Measurements from ENCODE around the gene DNAH17. TPM values are rescaled to one million over a fixed set of nuclear protein-coding genes. Genes with fewer than 3 reads are reported as not detected.

Gene DNAH17
- polyA plus RNA-seq, 3 donors, result 1.9 to 4.5 (median 2.4) TPM

- no peak for DNase-seq (ENCODE audit: extremely low read depth in 1 of 11, low read depth in 9 of 11, low spot score in 4 of 11)
Observed at GRCh38 chr17:78414178-78415162, 162.7 kb downstream of the DNAH17 start.

GRCh38 chr17:78412403-78412802 lies 164.8 kb downstream of the DNAH17 start:
- DNase-seq (ENCODE audit: extremely low read depth in 1 of 11, low read depth in 9 of 11, low spot score in 4 of 11), result no peak

- DNase-seq (ENCODE audit: extremely low read depth in 1 of 11, low read depth in 9 of 11, low spot score in 4 of 11), result no peak
Observed at GRCh38 chr17:78411241-78411857, 165.8 kb downstream of the DNAH17 start.

- no peak for DNase-seq (ENCODE audit: extremely low read depth in 1 of 11, low read depth in 9 of 11, low spot score in 4 of 11)
Observed at GRCh38 chr17:78409191-78409928, 167.8 kb downstream of the DNAH17 start.

- no peak for DNase-seq (ENCODE audit: extremely low read depth in 1 of 11, low read depth in 9 of 11, low spot score in 4 of 11)
Observed at GRCh38 chr17:78408476-78409050, 168.6 kb downstream of the DNAH17 start.

GRCh38 chr17:78407387-78408000 lies 169.7 kb downstream of the DNAH17 start:
- no peak for DNase-seq (ENCODE audit: extremely low read depth in 1 of 11, low read depth in 9 of 11, low spot score in 4 of 11)

GRCh38 chr17:78406920-78407319 lies 170.3 kb downstream of the DNAH17 start:
- no peak for DNase-seq (ENCODE audit: extremely low read depth in 1 of 11, low read depth in 9 of 11, low spot score in 4 of 11)

GRCh38 chr17:78406396-78406795 lies 170.8 kb downstream of the DNAH17 start:
- DNase-seq (ENCODE audit: extremely low read depth in 1 of 11, low read depth in 9 of 11, low spot score in 4 of 11), result no peak

- DNase-seq (ENCODE audit: extremely low read depth in 1 of 11, low read depth in 9 of 11, low spot score in 4 of 11), result no peak
Observed at GRCh38 chr17:78403822-78404221, 173.4 kb downstream of the DNAH17 start.

- DNase-seq (ENCODE audit: extremely low read depth in 1 of 11, low read depth in 9 of 11, low spot score in 4 of 11), result no peak
Observed at GRCh38 chr17:78401891-78402290, 175.3 kb downstream of the DNAH17 start.

GRCh38 chr17:78401246-78401645 lies 175.9 kb downstream of the DNAH17 start:
- DNase-seq (ENCODE audit: extremely low read depth in 1 of 11, low read depth in 9 of 11, low spot score in 4 of 11), result no peak

GRCh38 chr17:78400581-78401240 lies 176.5 kb downstream of the DNAH17 start:
- no peak for DNase-seq (ENCODE audit: extremely low read depth in 1 of 11, low read depth in 9 of 11, low spot score in 4 of 11)

GRCh38 chr17:78399693-78400144 lies 177.5 kb downstream of the DNAH17 start:
- no peak for DNase-seq (ENCODE audit: extremely low read depth in 1 of 11, low read depth in 9 of 11, low spot score in 4 of 11)

- DNase-seq (ENCODE audit: extremely low read depth in 1 of 11, low read depth in 9 of 11, low spot score in 4 of 11), result no peak
Observed at GRCh38 chr17:78399028-78399692, 178.0 kb downstream of the DNAH17 start.

GRCh38 chr17:78398390-78398789 lies 178.8 kb downstream of the DNAH17 start:
- DNase-seq (ENCODE audit: extremely low read depth in 1 of 11, low read depth in 9 of 11, low spot score in 4 of 11), result no peak

GRCh38 chr17:78397681-78398101 lies 179.5 kb downstream of the DNAH17 start:
- DNase-seq (ENCODE audit: extremely low read depth in 1 of 11, low read depth in 9 of 11, low spot score in 4 of 11), result no peak

GRCh38 chr17:78396441-78397337 lies 180.5 kb downstream of the DNAH17 start:
- no peak for DNase-seq (ENCODE audit: extremely low read depth in 1 of 11, low read depth in 9 of 11, low spot score in 4 of 11)
